Activated CD4-positive, alpha-beta T cell treated with anti-CD3 and anti-CD28 coated beads, Interleukin-10, Interleukin-2, amounts not matched to agents 100 ng/mL and 50 ng/mL, durations not matched to agents 16 hours and 8 hours (primary cell): Measurements from ENCODE around the gene LAT.
"Not testable (repeated sequence)": the region's sequence is repeated elsewhere in the genome, so short reads cannot be mapped to it uniquely, and the experiment has no call there.

ENCODE experiments used
- DNase-seq: peaks from one replicate; pipeline ENCODE4 v3.0.0-alpha.2; 2020

The LAT gene

DNA sequence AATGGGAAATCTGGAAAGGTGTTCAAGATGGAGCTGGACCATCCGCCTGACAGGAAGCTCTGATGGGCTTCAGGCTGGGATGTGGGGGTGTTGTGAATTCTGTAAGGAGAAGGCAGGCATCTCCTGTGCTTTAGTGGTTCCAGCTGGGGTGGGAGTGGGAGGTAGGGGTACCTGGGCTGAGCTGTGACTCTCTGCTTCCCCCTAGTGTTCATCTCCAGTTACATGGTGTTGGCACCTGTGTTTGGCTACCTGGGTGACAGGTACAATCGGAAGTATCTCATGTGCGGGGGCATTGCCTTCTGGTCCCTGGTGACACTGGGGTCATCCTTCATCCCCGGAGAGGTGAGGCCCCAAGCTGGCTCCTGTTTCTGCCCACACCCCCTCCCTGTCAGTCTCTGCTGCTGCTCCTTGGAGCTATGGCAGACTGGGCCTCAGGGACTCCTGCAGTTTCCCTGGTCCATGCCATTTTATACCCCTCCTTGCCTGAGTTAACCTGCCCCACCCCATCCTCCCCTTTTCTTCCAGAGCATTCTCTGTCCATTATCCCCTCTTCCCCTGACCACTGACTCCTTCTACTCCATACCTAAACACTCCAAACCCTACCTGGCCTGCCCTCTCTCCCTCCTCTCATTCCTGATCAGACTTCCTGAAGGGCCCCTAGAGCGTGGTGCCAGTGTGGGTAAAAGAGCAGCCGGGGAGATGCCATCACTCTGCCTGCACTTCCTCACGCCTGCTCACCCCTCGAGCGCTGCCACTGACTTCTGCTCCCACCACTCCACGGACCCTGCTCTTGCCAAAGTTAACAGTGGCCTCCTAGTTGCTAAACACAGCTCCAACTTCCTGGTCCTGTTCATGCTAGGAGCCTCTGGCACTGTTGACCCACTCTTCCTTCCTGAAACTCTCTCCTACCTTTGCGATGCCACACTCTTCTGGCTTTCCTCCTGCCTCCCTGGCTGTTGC, 6.9 kb upstream of the LAT start:
- no peak for DNase-seq

DNA sequence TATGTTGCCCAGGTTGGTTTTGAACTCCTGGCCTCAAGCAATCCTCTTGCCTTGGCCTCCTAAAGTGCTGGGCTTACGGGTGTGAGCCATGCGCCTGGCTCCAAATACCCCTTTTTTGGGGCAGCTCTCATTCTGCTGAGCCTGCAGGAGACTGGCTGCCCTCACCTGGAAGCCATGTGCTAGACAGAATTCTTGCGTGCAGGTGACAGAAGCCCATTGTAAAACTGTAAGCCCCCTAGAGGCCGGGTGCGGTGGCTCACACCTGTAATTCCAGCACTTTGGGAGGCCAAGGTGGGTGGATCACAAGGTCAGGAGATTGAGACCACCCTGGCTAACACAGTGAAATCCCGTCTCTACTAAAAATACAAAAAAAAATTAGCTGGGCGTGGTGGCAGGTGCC, 4.5 kb upstream of the LAT start:
- DNase-seq, result not testable (repeated sequence)

DNA sequence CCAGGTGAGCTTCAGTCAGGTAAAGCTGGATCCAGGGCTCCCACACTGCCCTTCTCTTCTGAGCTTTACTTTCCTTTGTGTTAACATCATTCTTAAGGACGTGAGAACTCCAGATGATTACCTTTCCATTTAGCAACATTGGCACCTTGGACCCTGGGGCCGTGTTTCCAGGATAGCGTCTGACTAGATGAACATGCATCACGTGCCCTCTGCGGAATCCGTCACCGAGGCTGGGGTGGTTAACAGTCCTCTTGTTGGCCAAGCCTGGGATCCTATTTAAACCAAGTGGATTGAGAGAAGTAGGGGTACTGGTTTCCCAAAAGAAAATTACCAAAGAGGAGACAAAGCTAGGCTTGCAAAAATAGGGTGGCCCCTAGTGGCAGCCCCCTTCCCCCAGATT, 3.9 kb upstream of the LAT start:
- DNase-seq, result no peak

DNA sequence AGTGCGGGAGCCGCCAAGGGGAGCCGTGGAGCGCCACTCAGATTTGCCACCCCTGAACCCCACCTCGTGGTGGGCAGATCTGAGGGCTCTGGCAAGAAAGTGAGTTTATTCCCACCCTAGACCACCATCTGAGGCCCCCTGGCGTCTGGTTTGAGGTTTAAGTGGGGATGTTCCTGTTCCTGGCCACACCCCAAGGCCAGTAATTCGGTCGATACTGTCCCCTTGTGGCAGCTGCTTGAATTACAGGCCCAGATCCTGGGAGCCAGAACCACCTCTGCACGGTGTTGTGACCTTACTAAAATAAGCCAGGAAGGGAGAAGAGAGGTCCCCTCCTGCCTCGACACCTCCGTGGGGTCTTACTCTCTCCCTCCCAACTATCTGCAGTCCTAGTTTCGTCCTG, 3.3 kb upstream of the LAT start:
- DNase-seq, result peak; percentile 67

DNA sequence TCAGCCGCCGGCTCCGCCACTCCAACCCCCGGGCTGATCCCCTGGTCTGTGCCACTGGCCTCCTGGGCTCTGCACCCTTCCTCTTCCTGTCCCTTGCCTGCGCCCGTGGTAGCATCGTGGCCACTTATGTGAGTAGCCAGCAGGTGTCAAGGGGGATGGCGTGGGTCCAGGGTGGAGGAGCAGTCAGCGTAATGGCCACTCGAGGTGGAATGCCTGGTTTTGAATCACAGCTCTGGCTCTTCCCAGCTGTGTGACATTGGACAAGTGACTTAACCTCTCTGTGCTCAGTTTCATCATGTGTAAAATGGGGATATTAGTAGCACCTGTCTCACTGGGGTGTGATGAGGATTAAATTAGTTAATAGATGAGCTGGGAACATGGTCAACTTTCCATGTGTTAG, 2.4 kb upstream of the LAT start:
- no peak for DNase-seq

DNA sequence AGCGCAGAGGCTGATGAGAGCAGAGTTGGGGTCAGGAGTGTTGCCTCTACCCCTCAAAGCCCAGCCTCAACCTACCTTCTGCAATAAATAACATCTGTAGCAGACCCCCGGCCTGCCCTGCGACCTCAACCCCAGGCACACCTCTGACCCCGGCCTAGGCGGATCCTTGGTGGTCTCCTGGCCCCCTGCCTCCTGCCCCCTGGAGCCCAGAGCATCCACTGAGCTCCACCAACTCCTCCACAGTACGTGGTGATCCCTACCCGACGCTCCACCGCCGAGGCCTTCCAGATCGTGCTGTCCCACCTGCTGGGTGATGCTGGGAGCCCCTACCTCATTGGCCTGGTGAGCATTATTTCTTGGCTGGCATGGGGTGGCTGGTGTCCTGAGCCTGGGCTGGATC, 1.9 kb upstream of the LAT start:
- DNase-seq, result no peak

DNA sequence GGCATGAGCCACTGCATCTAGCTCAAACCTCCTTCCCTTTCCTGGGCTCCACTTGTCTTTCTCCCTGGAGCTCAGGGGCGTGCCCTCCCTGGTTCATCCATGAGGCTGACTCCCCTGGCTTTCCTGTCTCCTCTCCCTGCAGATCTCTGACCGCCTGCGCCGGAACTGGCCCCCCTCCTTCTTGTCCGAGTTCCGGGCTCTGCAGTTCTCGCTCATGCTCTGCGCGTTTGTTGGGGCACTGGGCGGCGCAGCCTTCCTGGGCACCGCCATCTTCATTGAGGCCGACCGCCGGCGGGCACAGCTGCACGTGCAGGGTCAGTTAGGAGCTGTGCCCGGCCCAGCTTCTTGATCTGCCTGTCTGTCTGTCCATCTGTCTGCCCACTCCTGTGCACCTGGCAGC, 1.2 kb upstream of the LAT start:
- no peak for DNase-seq

DNA sequence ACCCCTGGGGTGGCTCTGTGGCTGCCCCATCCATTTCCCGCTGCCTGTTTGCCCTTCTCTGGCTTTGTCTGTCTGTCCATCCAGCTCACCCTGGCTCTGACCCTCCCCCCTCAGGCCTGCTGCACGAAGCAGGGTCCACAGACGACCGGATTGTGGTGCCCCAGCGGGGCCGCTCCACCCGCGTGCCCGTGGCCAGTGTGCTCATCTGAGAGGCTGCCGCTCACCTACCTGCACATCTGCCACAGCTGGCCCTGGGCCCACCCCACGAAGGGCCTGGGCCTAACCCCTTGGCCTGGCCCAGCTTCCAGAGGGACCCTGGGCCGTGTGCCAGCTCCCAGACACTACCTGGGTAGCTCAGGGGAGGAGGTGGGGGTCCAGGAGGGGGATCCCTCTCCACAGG, 761 bp upstream of the LAT start:
- DNase-seq, result no peak

DNA sequence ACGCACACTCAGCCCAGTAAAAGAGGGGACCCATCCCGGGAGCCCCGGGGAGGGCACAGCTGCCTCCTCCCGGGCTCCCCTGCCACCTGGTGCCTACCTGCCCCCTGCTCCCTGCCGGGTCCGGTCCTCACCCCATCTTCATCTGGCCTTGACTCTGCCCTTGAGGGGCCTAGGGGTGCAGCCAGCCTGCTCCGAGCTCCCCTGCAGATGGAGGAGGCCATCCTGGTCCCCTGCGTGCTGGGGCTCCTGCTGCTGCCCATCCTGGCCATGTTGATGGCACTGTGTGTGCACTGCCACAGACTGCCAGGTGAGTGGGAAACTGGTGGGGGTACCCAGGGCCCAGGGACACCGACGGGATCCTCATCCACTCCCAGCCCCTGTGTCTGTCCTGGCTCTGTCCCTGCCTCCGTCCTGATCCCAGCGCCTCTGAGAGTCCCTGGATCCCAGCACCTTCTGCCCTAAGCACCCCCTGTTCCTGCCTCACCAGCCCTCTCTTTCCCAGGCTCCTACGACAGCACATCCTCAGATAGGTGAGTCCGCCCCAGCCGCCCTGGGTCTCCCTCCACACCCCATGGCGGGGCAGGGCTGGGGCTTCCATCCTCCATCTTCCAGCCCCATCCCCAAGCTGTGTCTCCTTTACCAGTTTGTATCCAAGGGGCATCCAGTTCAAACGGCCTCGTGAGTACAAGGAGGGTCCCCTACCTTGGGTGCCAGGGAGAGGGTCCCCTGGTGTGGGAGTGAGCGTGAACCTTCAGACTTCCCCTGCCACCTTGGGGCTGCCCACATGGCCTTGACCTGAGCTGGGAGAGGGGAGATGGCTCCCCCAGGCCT, 574 bp downstream of the LAT start:
- DNase-seq, result peak; percentile 27

DNA sequence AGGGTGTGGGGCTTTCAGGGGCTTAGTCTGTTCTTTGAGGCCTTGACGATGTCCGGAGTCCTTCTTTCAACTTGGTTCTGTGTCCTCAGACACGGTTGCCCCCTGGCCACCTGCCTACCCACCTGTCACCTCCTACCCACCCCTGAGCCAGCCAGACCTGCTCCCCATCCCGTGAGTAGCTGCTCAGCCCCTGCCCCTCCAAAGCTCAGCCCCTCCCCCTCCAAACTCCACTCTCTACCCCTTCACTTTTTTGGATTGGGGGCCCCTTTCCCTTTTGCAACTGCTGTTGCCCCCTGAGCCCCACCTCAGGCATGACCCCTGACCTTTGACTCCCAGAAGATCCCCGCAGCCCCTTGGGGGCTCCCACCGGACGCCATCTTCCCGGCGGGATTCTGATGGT, 1.2 kb downstream of the LAT start:
- DNase-seq, result no peak

DNA sequence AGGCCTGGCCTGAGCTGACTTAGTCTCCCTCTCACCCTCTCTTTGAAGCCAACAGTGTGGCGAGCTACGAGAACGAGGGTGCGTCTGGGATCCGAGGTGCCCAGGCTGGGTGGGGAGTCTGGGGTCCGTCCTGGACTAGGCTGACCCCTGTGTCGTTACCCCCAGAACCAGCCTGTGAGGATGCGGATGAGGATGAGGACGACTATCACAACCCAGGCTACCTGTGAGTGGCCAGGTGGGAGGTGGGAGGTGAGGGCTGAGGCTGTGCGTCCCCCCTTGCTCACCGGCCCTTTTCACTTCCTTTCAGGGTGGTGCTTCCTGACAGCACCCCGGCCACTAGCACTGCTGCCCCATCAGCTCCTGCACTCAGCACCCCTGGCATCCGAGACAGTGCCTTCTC, 1.6 kb downstream of the LAT start:
- DNase-seq, result peak; percentile 41

DNA sequence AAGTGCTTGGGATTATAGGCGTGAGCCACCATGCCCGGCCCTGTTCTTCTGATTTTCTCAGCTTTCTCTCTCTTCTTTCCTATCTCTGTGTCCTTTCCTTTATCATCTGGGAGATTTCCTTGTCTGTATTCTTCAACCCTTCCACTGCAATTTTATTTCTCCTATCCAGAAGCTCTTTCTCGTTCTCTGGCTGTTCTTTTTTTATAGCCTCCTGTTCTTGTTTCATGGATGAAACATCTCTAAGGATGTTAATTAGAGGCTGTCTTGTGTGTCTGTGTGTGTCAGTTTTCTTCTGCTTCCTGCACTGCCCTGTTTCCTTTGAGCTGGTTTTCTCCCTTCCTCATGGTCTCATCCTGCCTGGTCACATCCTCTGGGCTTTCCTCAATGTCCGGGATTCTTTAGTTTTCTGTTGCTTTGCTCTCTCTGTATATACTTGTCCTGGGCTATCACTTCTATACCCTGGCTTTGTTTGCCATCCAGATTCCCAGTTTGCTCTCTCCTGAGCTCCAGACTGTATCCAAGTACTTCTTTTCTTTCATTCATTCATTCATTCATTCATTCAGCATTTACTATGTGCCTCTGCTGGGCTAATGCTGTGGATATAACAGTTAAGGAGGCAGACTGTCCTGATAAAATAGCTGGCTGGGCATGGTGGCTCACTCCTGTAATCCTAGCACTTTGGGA, 2.5 kb downstream of the LAT start:
- no peak for DNase-seq

DNA sequence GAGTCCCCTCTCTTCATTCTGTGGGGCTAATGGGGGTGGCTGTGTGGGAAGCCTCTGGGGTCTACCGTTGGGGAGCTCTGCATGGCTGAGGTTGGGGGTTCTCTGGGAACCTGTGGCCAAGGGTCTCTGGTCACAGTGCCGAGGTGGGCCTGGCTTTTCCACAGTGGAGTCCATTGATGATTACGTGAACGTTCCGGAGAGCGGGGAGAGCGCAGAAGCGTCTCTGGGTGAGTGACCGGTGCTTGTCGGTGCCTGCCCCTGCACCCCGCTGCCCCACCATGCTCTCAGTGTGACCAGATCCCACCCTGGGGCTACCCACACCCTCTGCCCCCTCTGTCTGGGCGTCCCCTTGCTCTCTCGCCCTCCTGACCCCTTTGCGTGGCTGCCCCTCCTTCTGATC, 4.5 kb downstream of the LAT start:
- DNase-seq, result no peak

DNA sequence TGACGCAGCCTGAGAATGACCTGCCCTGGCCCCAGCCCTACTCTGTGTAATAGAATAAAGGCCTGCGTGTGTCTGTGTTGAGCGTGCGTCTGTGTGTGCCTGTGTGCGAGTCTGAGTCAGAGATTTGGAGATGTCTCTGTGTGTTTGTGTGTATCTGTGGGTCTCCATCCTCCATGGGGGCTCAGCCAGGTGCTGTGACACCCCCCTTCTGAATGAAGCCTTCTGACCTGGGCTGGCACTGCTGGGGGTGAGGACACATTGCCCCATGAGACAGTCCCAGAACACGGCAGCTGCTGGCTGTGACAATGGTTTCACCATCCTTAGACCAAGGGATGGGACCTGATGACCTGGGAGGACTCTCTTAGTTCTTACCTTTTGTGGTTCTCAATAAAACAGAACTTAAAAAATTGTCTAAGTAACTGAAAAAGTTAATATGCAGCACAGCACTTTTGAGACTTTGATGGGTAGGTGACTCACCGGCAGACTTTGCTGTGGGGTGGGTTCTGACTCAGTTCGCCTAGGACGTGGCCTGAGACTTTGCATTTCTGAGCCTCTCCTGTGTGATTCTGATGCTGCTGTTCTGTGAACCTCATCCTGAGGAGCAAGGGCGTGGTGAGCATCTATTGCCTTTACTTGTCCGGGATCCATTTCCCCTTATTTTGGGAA, 5.7 kb downstream of the LAT start:
- peak; percentile 91 for DNase-seq

DNA sequence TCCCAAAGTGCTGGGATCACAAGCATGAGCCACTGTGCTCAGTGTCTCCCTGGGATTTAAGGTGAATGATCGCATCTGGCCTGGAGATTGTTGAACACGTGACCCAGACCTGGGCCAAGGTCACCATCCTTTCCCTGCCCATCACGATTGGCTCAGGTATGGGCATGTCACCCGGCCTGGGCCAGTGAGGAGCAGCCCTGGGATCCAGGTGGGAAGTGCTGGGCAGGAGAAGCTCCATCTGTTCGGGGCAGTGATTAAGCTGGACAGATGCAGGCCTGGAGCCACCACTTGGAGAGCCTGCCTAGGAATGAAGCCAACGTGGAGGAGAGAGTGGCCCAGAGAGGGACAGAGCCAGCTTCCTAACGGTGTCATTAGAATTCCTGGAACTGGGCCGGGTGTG, 6.8 kb downstream of the LAT start:
- DNase-seq, result no peak

DNA sequence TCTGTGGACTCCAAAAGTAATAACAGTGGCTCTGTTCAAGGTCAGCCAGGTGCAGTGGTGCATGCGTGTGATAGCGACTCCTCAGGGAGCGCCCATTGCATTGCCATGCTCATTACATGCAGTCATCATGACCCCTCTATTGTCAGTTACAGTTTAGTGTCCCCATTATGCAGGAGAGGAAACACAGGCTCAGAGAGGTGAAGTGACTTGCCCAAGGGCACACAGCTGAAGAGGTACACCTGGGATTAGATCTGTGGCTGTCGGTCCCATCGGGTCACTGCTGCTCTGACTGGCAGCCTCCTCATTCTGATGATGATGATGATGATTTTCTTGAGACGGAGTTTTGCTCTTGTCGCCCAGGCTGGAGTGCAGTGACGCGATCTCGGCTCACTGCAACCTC, 7.6 kb downstream of the LAT start:
- DNase-seq, result no peak

DNA sequence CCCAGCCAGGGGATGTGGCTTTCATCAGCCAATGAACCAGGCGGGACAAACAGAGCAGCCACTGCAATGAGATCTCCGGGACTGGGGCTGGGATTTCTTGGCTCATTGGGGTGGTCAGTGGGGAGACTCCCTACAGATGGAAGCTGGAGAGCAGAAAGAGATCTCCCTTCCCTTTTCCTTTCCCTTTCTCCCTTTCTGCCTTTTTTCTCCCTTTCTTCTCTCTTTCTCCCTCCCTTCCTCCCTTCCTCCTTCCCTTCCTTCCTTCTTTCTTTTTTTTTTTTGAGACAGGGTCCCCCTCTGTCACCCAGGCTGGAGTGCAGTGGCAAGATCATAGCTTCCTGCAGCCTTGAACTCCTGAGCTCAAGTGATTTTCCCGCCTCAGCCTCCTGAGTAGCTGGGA, 14.0 kb downstream of the LAT start:
- no peak for DNase-seq

DNA sequence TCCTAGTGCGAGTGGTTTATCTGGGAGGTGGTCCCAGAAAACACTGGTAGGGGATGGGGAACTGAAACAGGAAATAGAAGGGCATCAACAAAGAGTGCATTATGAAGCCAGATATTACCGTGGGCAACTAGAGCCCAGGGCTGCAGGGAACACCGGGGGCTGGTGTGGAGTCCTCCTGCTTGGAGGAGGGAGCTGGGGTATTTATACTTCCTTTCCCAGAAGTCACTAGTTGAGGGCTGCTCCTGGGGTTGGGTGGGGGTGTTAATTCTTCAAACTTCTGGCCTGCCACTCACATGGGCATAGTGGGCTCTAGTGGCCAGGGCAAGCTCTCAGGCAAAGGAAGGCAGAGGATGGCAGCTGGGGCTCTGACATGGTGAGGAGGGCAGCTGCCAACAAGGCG, 14.7 kb downstream of the LAT start:
- no peak for DNase-seq

DNA sequence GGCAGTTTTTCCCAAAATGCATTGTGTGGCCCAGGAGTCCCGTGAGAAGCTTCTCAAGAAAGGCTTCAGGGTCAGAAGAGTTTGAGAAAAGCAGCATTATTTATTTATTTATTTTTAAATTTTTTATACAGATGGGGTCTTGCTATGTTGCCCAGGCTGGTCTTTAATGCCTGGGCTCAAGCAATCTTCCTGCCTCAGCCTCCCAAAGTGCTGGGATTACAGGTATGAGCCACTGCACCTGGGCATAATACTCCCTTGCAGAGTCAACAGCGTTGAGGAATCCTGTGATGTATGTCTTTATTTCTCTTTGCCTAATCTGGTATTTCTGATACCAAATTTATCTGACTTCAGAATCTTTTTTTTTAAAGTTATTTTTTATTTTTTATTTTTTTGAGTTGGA, 15.2 kb downstream of the LAT start:
- no peak for DNase-seq

DNA sequence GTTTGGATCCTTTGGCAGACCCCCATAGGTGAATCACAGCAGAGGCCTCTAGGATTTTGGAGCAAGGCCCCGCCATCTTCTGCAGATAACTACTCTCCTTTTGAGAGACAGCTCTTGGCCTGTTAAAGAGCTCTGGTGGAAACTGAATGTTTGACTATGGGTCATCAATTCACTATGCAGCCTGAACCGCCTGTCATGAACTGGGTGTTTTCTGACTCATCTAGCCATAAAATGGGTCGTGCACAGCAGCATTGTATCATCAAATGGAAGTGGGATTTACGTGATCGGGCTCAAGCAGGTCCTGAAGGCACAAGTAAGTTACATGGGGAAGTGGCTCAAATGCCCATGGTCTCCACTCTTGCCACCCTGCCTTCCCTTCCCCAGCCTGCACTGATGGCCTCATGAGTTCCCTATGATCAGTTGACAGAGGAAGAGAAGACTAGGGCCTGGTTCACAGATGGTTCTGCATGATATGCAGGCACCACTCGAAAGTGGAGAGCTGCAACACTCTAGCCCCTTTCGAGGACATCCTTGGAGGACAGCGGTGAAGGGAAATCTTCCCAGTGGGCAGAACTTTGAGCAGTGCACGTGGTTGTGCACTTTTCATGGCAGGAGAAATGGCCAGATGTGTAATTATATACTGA, 19.8 kb downstream of the LAT start:
- not testable (repeated sequence) for DNase-seq

DNA sequence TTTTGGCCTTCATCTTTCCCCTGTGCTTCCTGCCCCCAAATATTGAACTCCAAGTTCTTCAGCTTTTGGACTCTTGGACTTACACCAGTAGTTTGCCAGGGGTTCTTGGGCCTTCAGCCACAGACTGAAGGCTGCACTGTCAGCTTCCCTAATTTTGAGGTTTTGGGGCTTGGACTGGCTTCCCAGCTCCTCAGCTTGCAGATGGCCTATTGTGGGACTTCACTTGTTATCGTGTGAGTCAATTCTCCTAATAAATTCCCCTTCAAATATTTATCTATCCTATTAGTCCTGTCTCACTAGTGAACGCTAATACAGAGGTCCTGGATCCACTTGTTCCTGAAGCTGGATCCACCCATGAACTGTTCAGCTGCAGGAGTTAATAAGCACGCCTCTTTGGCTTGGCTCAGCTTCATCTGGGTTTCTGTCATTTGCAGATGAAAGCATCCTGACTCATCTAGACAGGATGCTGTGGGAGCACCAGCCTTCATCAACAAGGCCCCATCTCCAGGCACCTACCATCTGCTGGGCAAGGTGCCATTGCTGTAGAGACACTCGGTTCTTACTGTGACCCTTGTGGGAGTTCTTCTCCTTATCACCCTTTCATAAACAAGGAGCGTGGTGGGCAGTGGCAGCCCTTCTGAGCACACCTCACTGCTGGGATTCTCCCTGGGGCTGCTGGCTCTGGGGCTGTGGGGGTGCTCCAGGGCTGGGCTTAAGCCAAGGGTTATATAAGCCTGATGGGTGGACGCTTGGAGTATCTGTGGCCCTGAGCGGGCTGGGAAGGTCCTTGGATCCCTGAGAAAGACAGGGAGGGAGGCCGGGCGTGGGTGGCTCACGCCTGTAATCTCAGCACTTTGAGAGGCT, 23.1 kb downstream of the LAT start:
- DNase-seq, result peak; percentile 93
